IPS-18a (cell line): ENCODE measurements around the gene ATG4D.

Experiments
- H3K27ac ChIP-seq: one replicate; pipeline ENCODE4 v1.5.1; 2013; ENCODE audit warnings: low read length
- H3K27me3 ChIP-seq: one replicate; pipeline ENCODE4 v1.6.1; 2013; ENCODE audit warnings: mild to moderate bottlenecking, low read length; ENCODE audit not compliant: control insufficient read depth, insufficient read depth
- H3K36me3 ChIP-seq: one replicate; pipeline ENCODE4 v1.6.1; 2013; ENCODE audit warnings: low read depth, low read length; ENCODE audit not compliant: control insufficient read depth
- H3K4me1 ChIP-seq: one replicate; pipeline ENCODE4 v1.6.1; 2013; ENCODE audit warnings: low read depth, low read length; ENCODE audit not compliant: control insufficient read depth
- H3K4me3 ChIP-seq: one replicate; pipeline ENCODE4 v1.5.1; 2013; ENCODE audit warnings: low read length
- H3K9ac ChIP-seq: one replicate; pipeline ENCODE4 v1.6.1; 2013; ENCODE audit warnings: mild to moderate bottlenecking, low read length, moderate library complexity
- H3K9me3 ChIP-seq: one replicate; pipeline ENCODE4 v1.6.1; 2013; ENCODE audit warnings: low read depth, low read length; ENCODE audit not compliant: control insufficient read depth

ATG4D gene

GRCh38 chr19:10543420-10544241 lies at the start of gene ATG4D:
TSS of gene ATG4D (plus strand) at chr19:10543904. CDS start at chr19:10544091, 187 bp downstream.
- Histone ChIP-seq H3K27ac (no peak within 1 kb of the TSS), H3K27me3 (no peaks in the 10 kb centered on the region)

DNA sequence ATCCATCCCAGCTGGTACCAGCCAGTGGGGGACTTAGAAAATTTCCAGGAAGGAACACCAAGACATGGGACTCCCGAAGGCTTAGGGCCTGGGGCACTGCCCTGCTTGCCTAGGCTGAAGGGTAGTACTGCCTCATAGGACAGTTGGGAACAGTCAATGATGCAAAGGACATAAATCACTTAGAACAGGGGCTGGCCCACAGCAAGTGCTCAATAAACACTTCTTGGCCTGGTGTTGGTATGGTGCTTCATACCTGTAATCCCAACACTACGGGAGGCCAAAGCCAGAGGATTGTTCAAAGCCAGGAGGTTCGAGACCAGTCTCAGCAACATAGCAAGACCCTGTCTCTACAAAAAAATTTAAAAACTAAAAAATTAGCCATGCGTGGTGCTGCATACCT lies 46.3 kb upstream of the ATG4D start:
- H3K9me3 ChIP-seq: no peaks in the 10 kb centered on the region
- peaks cover 22% of the 10 kb centered on the region for H3K4me1 ChIP-seq
- H3K9ac ChIP-seq: no peak overlapping the region
- no peak overlapping the region for H3K27ac ChIP-seq
- H3K36me3 ChIP-seq: peaks cover 39% of the 10 kb centered on the region
- H3K27me3 ChIP-seq: no peaks in the 10 kb centered on the region
- no peak overlapping the region for H3K4me3 ChIP-seq

More at GRCh38 chr19:10543420-10544241, at the start of gene ATG4D:
- peaks cover 7% of the 10 kb centered on the region for H3K36me3 ChIP-seq
- H3K4me1 ChIP-seq: no peaks in the 10 kb centered on the region
- peak within 1 kb of the TSS; percentile 78 for H3K4me3 ChIP-seq
- H3K9me3 ChIP-seq: no peaks in the 10 kb centered on the region
- peak within 1 kb of the TSS; percentile 67 for H3K9ac ChIP-seq

DNA sequence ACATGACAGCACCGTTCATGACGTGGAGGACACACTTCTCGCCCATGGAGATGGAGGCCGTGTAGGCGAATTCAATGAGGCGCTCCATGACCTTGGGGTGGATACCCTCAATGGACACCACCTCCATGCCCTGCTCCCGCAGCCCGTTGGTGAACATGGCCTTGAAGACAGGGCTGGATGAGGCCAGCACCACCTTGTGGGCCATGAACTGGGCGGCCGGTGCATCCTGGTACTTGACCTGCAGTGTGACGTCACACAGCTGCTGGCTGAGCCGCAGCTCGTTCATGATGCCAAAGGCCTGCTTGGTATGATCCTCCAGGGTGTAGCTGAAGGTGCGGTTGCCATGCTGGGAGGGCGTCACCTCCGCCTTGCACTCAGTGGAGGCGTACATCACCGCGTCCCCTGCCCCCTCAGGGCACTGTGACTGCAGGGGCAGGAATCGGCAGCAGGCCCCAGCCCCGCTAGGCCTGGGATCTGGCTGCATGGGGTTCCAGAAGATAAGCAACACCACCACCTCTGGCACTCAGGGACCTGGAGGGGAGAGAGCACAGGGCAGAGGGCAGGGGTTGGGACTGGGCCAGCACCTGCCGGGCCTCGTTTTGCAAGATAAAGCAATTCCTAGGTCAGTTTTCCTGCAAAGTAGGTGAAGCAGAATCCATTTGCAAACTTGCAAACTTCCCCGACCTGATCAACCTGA lies 44.0 kb upstream of the ATG4D start:
- Histone ChIP-seq H3K36me3 (peaks cover 36% of the 10 kb centered on the region), H3K4me1 (peaks cover 22% of the 10 kb centered on the region), H3K27me3 (peaks cover 4% of the 10 kb centered on the region), H3K27ac (no peak overlapping the region), H3K4me3 (peak overlapping the region; percentile 34), H3K9ac (no peak overlapping the region), H3K9me3 (no peaks in the 10 kb centered on the region)

DNA sequence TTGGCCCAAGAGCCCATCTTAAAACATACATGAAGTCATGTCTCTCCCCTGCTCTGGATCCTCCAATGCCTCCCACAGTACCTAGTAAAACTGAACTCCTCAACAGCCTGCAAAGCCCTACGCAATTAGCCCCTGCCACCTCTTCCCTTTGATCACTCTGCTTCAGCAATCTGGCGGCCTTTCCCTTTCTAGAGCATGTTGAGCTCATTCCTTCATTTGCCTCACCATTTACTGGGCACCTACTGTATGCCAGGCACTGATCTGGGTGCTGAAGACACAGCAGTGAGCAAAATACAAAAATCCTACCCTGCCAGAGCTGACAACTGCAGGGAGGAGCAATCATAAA lies 43.5 kb upstream of the ATG4D start:
- Histone ChIP-seq H3K27ac (no peak overlapping the region), H3K4me1 (peaks cover 22% of the 10 kb centered on the region), H3K27me3 (peaks cover 4% of the 10 kb centered on the region), H3K4me3 (peak overlapping the region; percentile 34), H3K9me3 (no peaks in the 10 kb centered on the region), H3K36me3 (peaks cover 32% of the 10 kb centered on the region), H3K9ac (no peak overlapping the region)

DNA sequence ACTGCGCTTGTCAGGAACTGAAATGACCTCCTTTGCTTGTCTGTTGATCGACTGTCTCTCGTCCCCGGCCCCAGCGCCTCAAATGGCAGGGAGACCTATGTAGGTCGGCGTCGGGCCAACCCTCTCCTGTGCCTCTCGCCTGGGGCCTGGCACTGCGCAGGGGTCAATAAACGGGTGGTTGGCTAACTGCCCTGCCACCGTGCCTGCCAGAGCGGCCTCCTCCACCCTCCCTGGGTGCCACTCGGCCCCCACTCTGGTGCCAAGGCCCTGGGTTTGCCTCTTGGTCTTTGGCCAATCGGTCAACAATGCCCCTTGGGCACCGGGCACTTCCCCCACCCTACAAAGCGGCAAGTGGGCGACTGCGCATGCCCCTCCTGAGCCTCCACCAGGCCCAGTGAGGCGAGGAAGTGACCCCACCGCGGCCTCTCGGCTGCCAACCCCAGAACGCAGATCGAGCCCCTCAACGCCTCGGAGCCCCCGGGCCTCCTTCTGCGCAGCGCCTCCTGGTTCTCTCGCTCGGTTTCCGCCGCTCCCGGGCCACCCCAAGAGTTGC lies 41.7 kb upstream of the ATG4D start:
- H3K27ac ChIP-seq: peak overlapping the region; percentile 91
- peak overlapping the region; percentile 88 for H3K4me3 ChIP-seq
- peaks cover 4% of the 10 kb centered on the region for H3K27me3 ChIP-seq
- peaks cover 22% of the 10 kb centered on the region for H3K4me1 ChIP-seq
- H3K9me3 ChIP-seq: no peaks in the 10 kb centered on the region
- H3K36me3 ChIP-seq: peaks cover 21% of the 10 kb centered on the region
- peak overlapping the region; percentile 97 for H3K9ac ChIP-seq

DNA sequence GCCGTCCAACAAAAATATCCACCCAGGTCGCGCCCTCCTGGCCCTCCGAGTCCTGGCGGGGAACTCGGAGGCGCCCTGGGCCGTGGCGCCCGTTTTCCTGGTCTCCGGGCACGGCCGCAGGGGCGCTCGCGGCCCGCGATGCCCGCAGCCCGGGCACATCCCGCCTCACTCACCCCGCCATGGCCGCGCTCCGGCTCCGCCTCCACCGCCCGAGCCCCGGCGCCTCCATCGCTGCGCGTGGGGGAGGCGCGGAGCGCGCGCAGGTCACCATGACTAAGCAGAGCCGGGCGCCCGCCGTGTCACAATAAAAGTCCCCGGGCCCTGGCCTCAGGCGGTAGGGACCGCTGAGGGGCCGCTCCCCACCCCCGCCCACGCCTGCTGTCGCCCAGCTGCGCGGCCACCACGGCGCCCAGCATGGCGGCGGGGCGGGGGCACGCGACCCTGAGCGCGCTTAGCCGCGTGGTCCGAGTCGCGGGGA lies 41.1 kb upstream of the ATG4D start:
- Histone ChIP-seq H3K36me3 (peaks cover 17% of the 10 kb centered on the region), H3K9ac (peak overlapping the region; percentile 97)

DNA sequence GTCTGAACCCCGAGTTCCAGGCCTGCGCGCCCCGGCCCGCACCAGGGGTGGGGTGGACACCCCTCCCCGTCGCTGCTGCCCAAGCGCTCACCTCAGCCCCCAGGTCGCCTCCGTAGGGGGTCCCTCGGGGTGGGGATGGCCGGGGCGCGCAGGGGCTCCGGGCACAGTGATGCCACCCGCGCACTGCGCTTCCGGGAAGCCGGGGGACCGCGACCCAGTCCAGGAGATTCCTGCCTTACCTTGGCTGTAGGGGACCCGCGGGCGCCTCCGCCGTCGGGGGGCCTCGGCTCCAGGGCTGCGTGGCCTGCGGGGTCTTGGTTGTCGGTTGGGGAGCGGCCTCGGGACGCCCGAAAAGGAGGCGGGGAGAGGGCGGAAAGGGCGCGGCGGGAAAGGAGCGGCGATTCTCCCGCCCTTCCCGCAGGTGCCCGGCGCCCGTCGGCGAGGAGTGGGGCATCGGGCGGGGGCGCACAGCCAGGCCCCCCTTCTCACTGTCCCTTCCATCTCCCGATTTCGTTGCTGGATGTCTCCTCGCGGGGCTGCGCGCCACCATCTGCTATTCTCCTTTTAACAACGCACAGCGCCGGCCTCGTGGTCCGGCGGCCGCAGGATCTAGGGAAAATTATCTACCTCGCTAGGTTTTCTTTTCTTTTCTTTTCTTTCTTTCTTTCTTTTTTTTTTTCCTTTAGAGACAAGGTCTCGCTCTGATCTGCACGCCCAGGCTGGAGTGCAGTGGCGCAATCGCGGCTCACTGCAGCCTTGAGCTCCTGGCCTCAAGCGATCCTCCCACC lies 40.5 kb upstream of the ATG4D start, which contains the start of gene KEAP1:
TSS of gene KEAP1 (minus strand) at position 355 of the 788 bp plus-strand sequence. CDS start 3,323 bp downstream, outside the sequence.
- peaks cover 17% of the 10 kb centered on the region for H3K36me3 ChIP-seq
- peak within 1 kb of the TSS; percentile 88 for H3K4me3 ChIP-seq
- H3K27me3 ChIP-seq: peaks cover 4% of the 10 kb centered on the region
- H3K4me1 ChIP-seq: peaks cover 22% of the 10 kb centered on the region
- no peaks in the 10 kb centered on the region for H3K9me3 ChIP-seq
- peak within 1 kb of the TSS; percentile 97 for H3K9ac ChIP-seq
- peak within 1 kb of the TSS; percentile 91 for H3K27ac ChIP-seq

More for the DNA sequence above, 41.1 kb upstream of the ATG4D start:
- H3K4me3 ChIP-seq: peak overlapping the region; percentile 88
- H3K27me3 ChIP-seq: peaks cover 4% of the 10 kb centered on the region
- H3K9me3 ChIP-seq: no peaks in the 10 kb centered on the region
- H3K4me1 ChIP-seq: peaks cover 22% of the 10 kb centered on the region
- H3K27ac ChIP-seq: peak overlapping the region; percentile 91

GRCh38 chr19:10505583-10506229 lies 38.0 kb upstream of the ATG4D start:
- Histone ChIP-seq H3K9ac (no peak overlapping the region), H3K27ac (no peak overlapping the region), H3K36me3 (no peaks in the 10 kb centered on the region), H3K9me3 (no peaks in the 10 kb centered on the region), H3K4me1 (peaks cover 12% of the 10 kb centered on the region), H3K27me3 (peaks cover 4% of the 10 kb centered on the region), H3K4me3 (no peak overlapping the region)

DNA sequence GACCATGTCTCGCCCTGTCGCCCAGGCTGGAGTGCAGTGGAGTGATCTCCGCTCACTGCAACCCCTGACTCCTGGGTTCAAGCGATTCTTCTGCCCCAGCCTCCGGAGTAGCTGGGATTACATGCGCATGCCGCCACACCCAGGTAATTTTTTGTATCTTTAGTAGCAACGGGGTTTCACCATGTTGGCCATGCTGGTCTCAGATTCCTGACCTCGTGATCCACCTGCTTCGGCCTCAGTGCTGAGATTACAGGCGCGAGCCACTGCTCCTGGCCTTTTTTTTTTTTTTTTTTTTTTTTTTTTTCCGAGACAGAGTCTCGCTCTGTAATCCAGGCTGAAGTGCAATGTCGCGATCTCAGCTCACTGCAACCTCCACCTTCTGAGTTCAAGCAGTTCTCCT lies 35.7 kb upstream of the ATG4D start:
- Histone ChIP-seq H3K4me1 (peaks cover 3% of the 10 kb centered on the region), H3K36me3 (no peaks in the 10 kb centered on the region), H3K9ac (no peak overlapping the region), H3K9me3 (no peaks in the 10 kb centered on the region), H3K4me3 (no peak overlapping the region), H3K27me3 (peaks cover 9% of the 10 kb centered on the region), H3K27ac (no peak overlapping the region)

DNA sequence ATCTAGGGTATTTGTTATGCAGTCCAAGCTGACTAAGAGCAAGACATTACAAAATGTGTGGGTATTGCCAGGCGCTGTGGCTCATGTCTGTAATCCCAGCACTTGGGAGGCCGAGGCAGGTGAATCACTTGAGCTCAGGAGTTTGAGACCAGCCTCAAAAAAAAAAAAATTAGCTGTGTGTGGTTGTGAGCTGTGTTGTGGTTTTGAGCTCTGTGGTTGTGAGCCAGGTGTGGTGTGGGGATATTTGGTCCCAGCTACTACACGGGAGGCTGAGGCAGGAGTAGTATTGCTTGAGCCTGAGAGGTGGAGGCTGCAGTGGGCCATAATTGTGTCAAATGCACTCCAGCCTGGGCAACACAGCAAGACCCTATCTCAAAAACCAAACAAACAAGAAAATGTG lies 35.0 kb upstream of the ATG4D start:
- H3K27me3 ChIP-seq: peaks cover 13% of the 10 kb centered on the region
- no peak overlapping the region for H3K9ac ChIP-seq
- no peaks in the 10 kb centered on the region for H3K9me3 ChIP-seq
- H3K4me3 ChIP-seq: no peak overlapping the region
- H3K36me3 ChIP-seq: no peaks in the 10 kb centered on the region
- peaks cover 3% of the 10 kb centered on the region for H3K4me1 ChIP-seq
- no peak overlapping the region for H3K27ac ChIP-seq
